SU-DHL-6 (cell line): ENCODE data around the gene TBL3.

Experiments
- H2AFZ ChIP-seq: fragments of 200-600 bp; sonication (generic); 2 replicates; pipeline ENCODE4 v1.6.1; 2014; ENCODE audit warnings: low read depth, mild to moderate bottlenecking, moderate library complexity, mixed read lengths, antibody characterized with exemption, low read length; ENCODE audit not compliant: severe bottlenecking
- H3F3A ChIP-seq: fragments of 200-600 bp; shearing (Covaris generic); 2 replicates; pipeline ENCODE4 v1.6.0; 2016; ENCODE audit warnings: antibody characterized with exemption, mild to moderate bottlenecking; ENCODE audit not compliant: insufficient read depth
- H3K27ac ChIP-seq: fragments of 200-600 bp; sonication (generic); 2 replicates; pipeline ENCODE4 v1.5.1; 2016; ENCODE audit warnings: low read depth, mild to moderate bottlenecking, low read length, moderate library complexity, mixed read lengths
- H3K27me3 ChIP-seq: fragments of 200-600 bp; sonication (generic), shearing (Covaris generic); 2 replicates; pipeline ENCODE4 v1.6.0; 2014; ENCODE audit warnings: mild to moderate bottlenecking, low read length
- H3K36me3 ChIP-seq: fragments of 200-600 bp; sonication (generic); 2 replicates; pipeline ENCODE4 v1.6.1; 2014; ENCODE audit warnings: mild to moderate bottlenecking, low read length, mixed read lengths
- H3K4me2 ChIP-seq: fragments of 300-600, 200-600 bp; shearing (Covaris generic), sonication (generic); 2 replicates; pipeline ENCODE4 v1.6.0; 2014; ENCODE audit warnings: low read length, low read depth, mild to moderate bottlenecking; ENCODE audit not compliant: poor library complexity, severe bottlenecking
- H3K4me3 ChIP-seq: fragments of 200-600 bp; sonication (generic); 2 replicates; pipeline ENCODE4 v1.5.1; 2014; ENCODE audit warnings: antibody characterized with exemption, low read length, mild to moderate bottlenecking, mixed read lengths; ENCODE audit not compliant: insufficient read depth, poor library complexity, severe bottlenecking
- H3K79me2 ChIP-seq: fragments of 200-600 bp; sonication (generic); 2 replicates; pipeline ENCODE4 v1.6.1; 2014; ENCODE audit warnings: mild to moderate bottlenecking, low read length, moderate library complexity; ENCODE audit not compliant: insufficient read depth
- H3K9ac ChIP-seq: fragments of 200-600 bp; sonication (generic); 2 replicates; pipeline ENCODE4 v1.7.0; 2014; ENCODE audit warnings: mild to moderate bottlenecking, low read length
- H3K9me2 ChIP-seq: fragments of 200-600 bp; sonication (generic); replicated peaks from 2 replicates; pipeline ENCODE4 v1.6.1; 2014; ENCODE audit warnings: low read length; ENCODE audit not compliant: insufficient read depth
- H3K9me3 ChIP-seq: fragments of 200-600 bp; sonication (generic); 2 replicates; pipeline ENCODE4 v1.6.1; 2014; ENCODE audit warnings: low read length, mixed read lengths; ENCODE audit not compliant: insufficient read depth
- H4K20me1 ChIP-seq: fragments of 200-600 bp; sonication (generic); 2 replicates; pipeline ENCODE4 v1.6.1; 2014; ENCODE audit warnings: low read depth, mild to moderate bottlenecking, antibody characterized with exemption, low read length, moderate library complexity, mixed read lengths
- CTCF ChIP-seq: fragments of 200-600 bp; sonication (generic); IDR thresholded peaks from one replicate; pipeline ENCODE4 v1.5.1; 2017; ENCODE audit warnings: antibody characterized with exemption, mild to moderate bottlenecking, low read length, moderate library complexity; ENCODE audit not compliant: insufficient read depth, poor library complexity, severe bottlenecking
- EZH2phosphoT487 ChIP-seq: fragments of 200-600 bp; sonication (generic), shearing (Covaris generic); conservative IDR thresholded peaks from 2 replicates; pipeline ENCODE4 v1.6.1; 2018; ENCODE audit warnings: mild to moderate bottlenecking, antibody characterized with exemption, low read length, moderate library complexity, mixed read lengths

TBL3 gene

GRCh38 chr16:1999866-2000514 is 28.1 kb downstream of the TBL3 start:
- H4K20me1 ChIP-seq: no peaks in the 10 kb centered on the region; the same call in 1 of the 2 replicates

GRCh38 chr16:2001035-2001434 is 29.2 kb downstream of the TBL3 start:
- Histone ChIP-seq H3K79me2 (peaks cover 28% of the 10 kb centered on the region), H3K4me2 (no peak overlapping the region), H2AFZ (no peak overlapping the region), H3K4me3 (no peak overlapping the region), H3F3A (0 out of 2 replicates have a peak, but pooled peaks cover 3% of the 10 kb centered on the region), H3K9me3 (no peaks in the 10 kb centered on the region), H3K36me3 (no peaks in the 10 kb centered on the region), H3K9ac (no peak overlapping the region), H3K9me2 (no peaks in the 10 kb centered on the region), H4K20me1 (no peaks in the 10 kb centered on the region; the same call in 1 of the 2 replicates), H3K27ac (no peak overlapping the region), H3K27me3 (no peaks in the 10 kb centered on the region)
- TF ChIP-seq EZH2phosphoT487 (no peak), CTCF (no peak)

More at GRCh38 chr16:1999866-2000514, 28.1 kb downstream of the TBL3 start:
- Histone ChIP-seq H3K9ac (no peak overlapping the region), H3K4me3 (no peak overlapping the region), H3K27me3 (no peaks in the 10 kb centered on the region), H3K4me2 (no peak overlapping the region), H3K9me3 (no peaks in the 10 kb centered on the region), H3K79me2 (peaks cover 17% of the 10 kb centered on the region), H2AFZ (no peak overlapping the region), H3K36me3 (no peaks in the 10 kb centered on the region), H3K9me2 (no peaks in the 10 kb centered on the region), H3F3A (0 out of 2 replicates have a peak, but pooled peaks cover 3% of the 10 kb centered on the region), H3K27ac (no peak overlapping the region)
- no peak for TF ChIP-seq EZH2phosphoT487
- no peak for TF ChIP-seq CTCF

GRCh38 chr16:2001456-2002355 is 29.9 kb downstream of the TBL3 start:
- Histone ChIP-seq H4K20me1 (no peaks in the 10 kb centered on the region; the same call in 1 of the 2 replicates), H3K9ac (no peak overlapping the region), H3K36me3 (no peaks in the 10 kb centered on the region), H3K27me3 (no peaks in the 10 kb centered on the region), H3K27ac (no peak overlapping the region), H2AFZ (no peak overlapping the region), H3K79me2 (peaks cover 35% of the 10 kb centered on the region), H3K4me3 (no peak overlapping the region), H3K9me2 (no peaks in the 10 kb centered on the region), H3K4me2 (no peak overlapping the region), H3F3A (0 out of 2 replicates have a peak, but pooled peaks cover 2% of the 10 kb centered on the region), H3K9me3 (no peaks in the 10 kb centered on the region)
- TF ChIP-seq EZH2phosphoT487 (no peak), CTCF (no peak)
